ENCODE data around the gene AZU1.

DNA sequence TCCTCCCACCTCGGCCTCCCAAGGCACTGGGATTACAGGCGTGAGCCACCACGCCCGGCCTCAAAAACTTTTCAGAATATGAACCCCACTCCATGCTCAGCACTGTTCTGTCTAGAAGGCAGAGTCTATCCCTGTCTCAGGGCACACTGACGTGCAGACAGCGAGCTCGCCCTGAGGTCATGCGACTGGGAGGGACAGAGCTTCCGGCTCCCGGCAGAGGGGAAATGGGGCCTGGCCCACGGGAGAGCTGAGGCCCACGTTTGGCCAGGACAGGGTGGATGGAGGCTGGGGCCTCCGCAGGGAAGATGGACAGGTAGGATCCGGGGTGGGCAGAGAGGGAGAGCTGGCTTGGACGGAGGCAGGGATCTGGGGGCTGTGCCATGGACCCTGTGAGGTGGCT lies 2.8 kb upstream of the AZU1 start:
- TF ChIP-seq CTCF (conservative IDR thresholded peaks at IDR 0.05; ENCODE audit: low read depth, low read length) (no peak), EZH2 (IDR thresholded peaks at IDR 0.05; ENCODE audit: borderline replicate concordance, low read depth, low read length, poor library complexity, severe bottlenecking) (no peak)
